ENCODE results near the gene NUDT19. TPM values are rescaled to one million over a fixed set of nuclear protein-coding genes. Genes with fewer than 3 reads are reported as not detected.

NUDT19 gene
- total and polyA plus RNA-seq, 9 of the 15 experiments (the other 6 are each of a cell fraction or from before 2014, with no cell fraction given), result 9.6 to 38.6 (median 14.4) TPM

GRCh38 chr19:32680986-32681385, 10.6 kb upstream of the NUDT19 start:
- Histone ChIP-seq H4K20me1 (replicated peaks; ENCODE audit: control insufficient read depth, insufficient read depth, low read length) (no peaks in the 10 kb centered on the region), H3K9ac (ENCODE audit: insufficient read depth in 1 of 2, low read depth in 2 of 2, low read length in 2 of 2) (no peak overlapping the region), H3K9me3 (replicated peaks; ENCODE audit: control insufficient read depth, insufficient read depth, low read depth, low read length) (no peaks in the 10 kb centered on the region), H3K4me1 (replicated peaks in 1 of 2; ENCODE audit: control insufficient read depth in 2 of 2, insufficient read depth in 2 of 2, low read length in 2 of 2) (peaks cover 0 to 13% of the 10 kb centered on the region in 2 experiments; a peak in 2 of 5 replicates), H3K27ac (ENCODE audit: extremely low read depth, low read depth, low read length) (no peak overlapping the region), H2AFZ (ENCODE audit: low read depth, low read length) (no peak overlapping the region), H3K9me1 (ENCODE audit: control insufficient read depth, insufficient read depth, low read length) (no peaks in the 10 kb centered on the region), H3K79me2 (ENCODE audit: control insufficient read depth, insufficient read depth, low read length) (no peaks in the 10 kb centered on the region), H3K27me3 (ENCODE audit: control insufficient read depth in 2 of 2, insufficient read depth in 2 of 2, low read length in 2 of 2) (no peaks in the 10 kb centered on the region), H3K36me3 (ENCODE audit: control insufficient read depth, insufficient read depth, low read length) (no peaks in the 10 kb centered on the region), H3K4me2 (ENCODE audit: insufficient read depth, low read length) (no peak overlapping the region), H3K4me3 (no peak overlapping the region)
- intact Hi-C loops (cut with micrococcal nuclease), result no loop called here
- CTCF ChIA-PET (ENCODE audit: low intra/inter-chr PET ratio), result no interaction called here
- in situ Hi-C loops (cut with MboI), result no loop called here
- TF ChIP-seq BDP1 (IDR thresholded peaks at IDR 0.05; ENCODE audit: insufficient read depth, insufficient read length) (no peak), RBM22 (IDR thresholded peaks at IDR 0.05; ENCODE audit: low read depth, low read length, poor library complexity, severe bottlenecking) (no peak), MLLT1 (IDR thresholded peaks at IDR 0.05) (no peak), ETV5 (CRISPR knock-in tag; IDR thresholded peaks at IDR 0.05; ENCODE audit: low read depth) (no peak), MTA1 (IDR thresholded peaks at IDR 0.05; ENCODE audit: borderline replicate concordance) (no peak), ZNF79 (CRISPR knock-in tag; IDR thresholded peaks at IDR 0.05; ENCODE audit: low read depth) (no peak), ZNF133 (CRISPR knock-in tag; IDR thresholded peaks at IDR 0.05) (no peak), ZKSCAN1 (IDR thresholded peaks at IDR 0.05; ENCODE audit: low read depth, low read length) (no peak), BHLHE40 (IDR thresholded peaks at IDR 0.05; ENCODE audit: low read length) (no peak), ZNF766 (CRISPR knock-in tag; conservative IDR thresholded peaks at IDR 0.05) (no peak), ETS1 (conservative IDR thresholded peaks at IDR 0.05; ENCODE audit: control insufficient read depth, low read depth, low read length) (no peak), NELFE (IDR thresholded peaks at IDR 0.05; ENCODE audit: insufficient read depth, insufficient read length) (no peak), ZBTB26 (CRISPR knock-in tag; IDR thresholded peaks at IDR 0.05) (no peak), GABPB1 (CRISPR knock-in tag; IDR thresholded peaks at IDR 0.05) (no peak), CREB5 (CRISPR knock-in tag; IDR thresholded peaks at IDR 0.05) (no peak)
- ATAC-seq, result no peak
- POLR2A ChIA-PET, result interaction anchor here (2.4 kb wide), 1 partner anchor 10 kb away, joined by 9 read pairs; the partner anchor contains the start of gene NUDT19
- no TSS peak for BruUV-seq (replicated peaks)
- WGBS (ENCODE audit: insufficient coverage, low coverage, missing lambda C conversion rate), result 36% methylated on average over 2 of the region's 2 CpGs
- no peak for DNase-seq (ENCODE audit: extremely low read depth in 1 of 4, low spot score in 3 of 4)
- FAIRE-seq, result peak; percentile 46

Measured in K562 (cell line).